Hepatocyte (in vitro differentiated cells): Measurements from ENCODE around the gene SVOP. TPM values are rescaled to one million over a fixed set of nuclear protein-coding genes. Genes with fewer than 3 reads are reported as not detected.
"Not testable (repeated sequence)": the region's sequence is repeated elsewhere in the genome, so short reads cannot be mapped to it uniquely, and the experiment has no call there.

Source experiments
- DNase-seq: peaks from one replicate; pipeline ENCODE4 v3.0.0-alpha.2; 2016; ENCODE audit warnings: low spot score
- H2AFZ ChIP-seq: fragments of 200-600 bp; sonication (generic); 2 replicates; pipeline ENCODE4 v1.6.0; 2016; ENCODE audit warnings: antibody characterized with exemption, mild to moderate bottlenecking
- H3K27ac ChIP-seq: fragments of 200-600 bp; sonication (generic); 2 replicates; pipeline ENCODE4 v1.5.1; 2016; ENCODE audit warnings: mild to moderate bottlenecking
- H3K27me3 ChIP-seq: fragments of 200-600 bp; sonication (generic); 2 replicates; pipeline ENCODE4 v1.6.1; 2016
- H3K36me3 ChIP-seq: fragments of 200-600 bp; sonication (generic); replicated peaks from 2 replicates; pipeline ENCODE4 v1.5.1; 2016; ENCODE audit warnings: low read depth; ENCODE audit not compliant: insufficient read depth
- H3K4me1 ChIP-seq: fragments of 200-600 bp; sonication (generic); 2 replicates; pipeline ENCODE4 v1.5.1; 2016; ENCODE audit warnings: mild to moderate bottlenecking, moderate library complexity; ENCODE audit not compliant: insufficient read depth
- H3K4me2 ChIP-seq: fragments of 200-600 bp; sonication (generic); 2 replicates; pipeline ENCODE4 v1.6.0; 2016
- H3K4me3 ChIP-seq: fragments of 200-600 bp; sonication (generic); 2 replicates; pipeline ENCODE4 v1.5.1; 2016; ENCODE audit warnings: mild to moderate bottlenecking
- H3K79me2 ChIP-seq: fragments of 200-600 bp; sonication (generic); 2 replicates; pipeline ENCODE4 v1.6.0; 2017; ENCODE audit warnings: mild to moderate bottlenecking
- H3K9me2 ChIP-seq: fragments of 200-600 bp; sonication (generic); replicated peaks from 2 replicates; pipeline ENCODE4 v1.6.0; 2017; ENCODE audit warnings: mild to moderate bottlenecking; ENCODE audit not compliant: insufficient read depth
- H3K9me3 ChIP-seq: fragments of 200-600 bp; sonication (generic); 2 replicates; pipeline ENCODE4 v1.5.1; 2016; ENCODE audit warnings: low read depth, mild to moderate bottlenecking
- H4K20me1 ChIP-seq: fragments of 200-600 bp; sonication (generic); 2 replicates; pipeline ENCODE4 v1.6.0; 2016; ENCODE audit warnings: mild to moderate bottlenecking; ENCODE audit not compliant: insufficient read depth, poor library complexity, severe bottlenecking
- CTCF ChIP-seq: fragments of 200-600 bp; sonication (generic); IDR thresholded peaks from 2 replicates; pipeline ENCODE4 v1.5.1; 2016; ENCODE audit warnings: antibody characterized with exemption, mild to moderate bottlenecking; ENCODE audit not compliant: poor library complexity
- EZH2 ChIP-seq: fragments of 200-600 bp; sonication (generic); IDR thresholded peaks from 2 replicates; pipeline ENCODE4 v1.6.1; 2016; ENCODE audit warnings: antibody characterized with exemption, mild to moderate bottlenecking, borderline replicate concordance
- EZH2phosphoT487 ChIP-seq: fragments of 200-600 bp; sonication (generic); IDR thresholded peaks from one replicate; pipeline ENCODE4 v1.6.1; 2018; ENCODE audit warnings: antibody characterized with exemption, mild to moderate bottlenecking, low read depth, moderate library complexity; ENCODE audit not compliant: unreplicated experiment, severe bottlenecking
- WGBS: methylation state at CpG from one replicate; pipeline ENCODE4 v1.1.6; 2016; ENCODE audit warnings: low lambda C conversion rate; ENCODE audit errors: missing lambda C conversion rate; 5-methylcytosine and 5-hydroxymethylcytosine counted together
- polyA plus RNA-seq: library from polyadenylated mRNA; unstranded; fragments of >200 nt; fragmentation: Nextera tagmentation; extraction: Ambion mirVana; gene quantifications from 2 replicates; pipeline ENCODE4 v1.2.1, GENCODE V29; 2016
- small RNA-seq: library from RNA; depleted of rRNA; stranded (forward); fragments of <200 nt; gene quantifications from one replicate; pipeline ENCODE3, GENCODE V24; 2014
- total RNA-seq: library from RNA; depleted of rRNA; stranded (reverse); fragments of >200 nt; gene quantifications from 2 replicates; pipeline ENCODE4 v1.2.3, GENCODE V29; 2014

The SVOP gene
- total and polyA plus RNA-seq, 2 experiments from 2014 or later: 0.27 to 0.45 TPM

GRCh38 chr12:108859923-108860291 lies 161.0 kb downstream of the SVOP start:
- Histone ChIP-seq H3K9me3 (no peaks in the 10 kb centered on the region), H3K27me3 (no peaks in the 10 kb centered on the region), H3K9me2 (no peaks in the 10 kb centered on the region), H3K36me3 (no peaks in the 10 kb centered on the region), H3K4me3 (no peak overlapping the region), H2AFZ (no peak overlapping the region), H4K20me1 (peaks cover 8% of the 10 kb centered on the region), H3K4me2 (no peak overlapping the region), H3K79me2 (peaks cover 22% of the 10 kb centered on the region), H3K4me1 (peaks cover 18% of the 10 kb centered on the region), H3K27ac (no peak overlapping the region)
- no peak for DNase-seq
- 100% methylated on average over 1 of the region's 1 CpG for WGBS
- no peak for TF ChIP-seq CTCF
- no peak for TF ChIP-seq EZH2phosphoT487
- no peak for TF ChIP-seq EZH2

GRCh38 chr12:108859141-108859922 lies 161.5 kb downstream of the SVOP start:
- Histone ChIP-seq H3K4me2 (peak overlapping the region; percentile 71), H3K79me2 (peaks cover 28% of the 10 kb centered on the region), H2AFZ (peak overlapping the region; percentile 97), H3K4me1 (peaks cover 22% of the 10 kb centered on the region)
- H3K27me3 ChIP-seq, H3K9me2 ChIP-seq, H4K20me1 ChIP-seq, H3K36me3 ChIP-seq, H3K4me3 ChIP-seq, H3K27ac ChIP-seq, H3K9me3 ChIP-seq, DNase-seq: not testable (repeated sequence)
- 53% methylated on average over 6 of the region's 6 CpGs for WGBS

- no peak overlapping the region for H3K27ac ChIP-seq
- peak; percentile 19 for DNase-seq
- TF ChIP-seq CTCF: no peak
- TF ChIP-seq EZH2: no peak
- no peak for TF ChIP-seq EZH2phosphoT487
Observed at GRCh38 chr12:108858311-108859074, 162.4 kb downstream of the SVOP start.

More at GRCh38 chr12:108858311-108859074, 162.4 kb downstream of the SVOP start:
- 11% methylated on average over 18 of the region's 18 CpGs for WGBS
- H3K4me2 ChIP-seq: peak overlapping the region; percentile 71
- no peaks in the 10 kb centered on the region for H3K36me3 ChIP-seq
- peak overlapping the region; percentile 97 for H2AFZ ChIP-seq
- peaks cover 36% of the 10 kb centered on the region for H3K79me2 ChIP-seq
- peaks cover 22% of the 10 kb centered on the region for H3K4me1 ChIP-seq
- H3K4me3 ChIP-seq: peak overlapping the region; percentile 82
- no peaks in the 10 kb centered on the region for H3K9me2 ChIP-seq
- H3K27me3 ChIP-seq: no peaks in the 10 kb centered on the region
- H4K20me1 ChIP-seq: peaks cover 10% of the 10 kb centered on the region
- no peaks in the 10 kb centered on the region for H3K9me3 ChIP-seq

Small RNAs within 50 kb of the gene (small RNA-seq; reads per million reads assigned to genes)
- not detected for gene AC190387.1
- not detected for gene RNA5SP372
- not detected for gene RNU6-361P

Other genes starting within 250 kb of the SVOP start
- gene SSH1, start 163.5 kb downstream of the SVOP start, total RNA-seq: 8.2 and 8.9 TPM in 2 replicates
- 7.4 and 12.2 TPM in 2 replicates for gene SSH1, start 163.5 kb downstream of the SVOP start, polyA plus RNA-seq
- 0.90 and 2.2 TPM in 2 replicates for gene DAO, start 141.0 kb downstream of the SVOP start, total RNA-seq
- 0.41 and 0.88 TPM in 2 replicates for gene DAO, start 141.0 kb downstream of the SVOP start, polyA plus RNA-seq
- gene USP30, start 31.5 kb upstream of the SVOP start, total RNA-seq: 13.8 and 19.8 TPM in 2 replicates
- gene USP30, start 31.5 kb upstream of the SVOP start, polyA plus RNA-seq: 11.2 and 12.5 TPM in 2 replicates
- 10.1 and 14.0 TPM in 2 replicates for gene ALKBH2, start 72.4 kb upstream of the SVOP start, total RNA-seq
- 18.6 and 22.1 TPM in 2 replicates for gene ALKBH2, start 72.4 kb upstream of the SVOP start, polyA plus RNA-seq
- gene UNG, start 76.5 kb upstream of the SVOP start, total RNA-seq: 35.7 and 40.4 TPM in 2 replicates
- 35.3 and 41.2 TPM in 2 replicates for gene UNG, start 76.5 kb upstream of the SVOP start, polyA plus RNA-seq
- 9.3 and 13.3 TPM in 2 replicates for gene ACACB, start 95.5 kb upstream of the SVOP start, total RNA-seq
- 3.8 and 3.9 TPM in 2 replicates for gene ACACB, start 95.5 kb upstream of the SVOP start, polyA plus RNA-seq